HG03378 (cell line): Measurements from ENCODE around the gene CDC42EP3.
A peak's percentile ranks its signal among the peaks of the same experiment; 100 is the strongest.

Experiments
- ATAC-seq: cut with Tn5 transposase; IDR thresholded peaks from one replicate; pipeline ENCODE4 v1.9.1; 2021; ENCODE audit warnings: mild to moderate bottlenecking, moderate library complexity; ENCODE audit not compliant: unreplicated experiment

CDC42EP3 gene

DNA sequence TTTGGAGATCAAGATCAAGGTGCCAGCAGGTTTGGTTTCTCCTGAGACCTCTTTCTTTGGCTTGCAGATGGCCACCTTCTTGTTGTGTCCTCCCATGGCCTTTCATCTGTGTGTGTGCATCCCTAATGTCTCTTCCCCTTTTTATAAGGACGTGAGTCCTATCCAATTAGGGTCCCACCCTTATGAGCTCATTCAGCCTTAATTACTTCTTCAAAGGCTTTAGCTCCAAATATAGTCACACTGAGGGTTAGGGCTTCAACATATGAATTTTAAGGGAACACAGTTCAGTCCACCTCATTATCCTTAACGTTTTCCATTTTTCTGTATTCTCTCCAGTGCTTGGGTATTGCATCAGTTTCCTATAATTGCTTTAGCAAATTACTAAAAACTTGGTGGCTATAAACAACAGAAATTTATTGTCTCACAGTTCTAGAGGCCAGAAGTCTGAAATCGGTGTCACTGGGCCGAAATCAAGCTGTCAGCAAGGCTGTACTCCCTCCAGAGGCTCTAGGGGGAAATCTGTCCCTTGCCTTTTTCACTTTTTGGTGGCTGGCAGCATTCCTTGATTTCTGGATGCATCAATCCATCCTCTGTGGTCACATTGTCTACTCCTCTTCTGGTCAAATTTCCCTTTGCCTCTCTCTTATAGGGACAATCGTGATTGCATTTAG, 34.1 kb downstream of the CDC42EP3 start:
- no peak for ATAC-seq

- no peak for ATAC-seq
Observed at GRCh38 chr2:37636381-37637066, 34.9 kb downstream of the CDC42EP3 start.

GRCh38 chr2:37635504-37636380, 35.7 kb downstream of the CDC42EP3 start:
- ATAC-seq = peak; percentile 84

- no peak for ATAC-seq
Observed at GRCh38 chr2:37634914-37635503, 36.4 kb downstream of the CDC42EP3 start.

GRCh38 chr2:37633845-37634244, 37.6 kb downstream of the CDC42EP3 start:
- ATAC-seq = no peak

- no peak for ATAC-seq
Observed at GRCh38 chr2:37633234-37633633, 38.2 kb downstream of the CDC42EP3 start.

GRCh38 chr2:37632310-37632709, 39.1 kb downstream of the CDC42EP3 start:
- ATAC-seq = no peak

DNA sequence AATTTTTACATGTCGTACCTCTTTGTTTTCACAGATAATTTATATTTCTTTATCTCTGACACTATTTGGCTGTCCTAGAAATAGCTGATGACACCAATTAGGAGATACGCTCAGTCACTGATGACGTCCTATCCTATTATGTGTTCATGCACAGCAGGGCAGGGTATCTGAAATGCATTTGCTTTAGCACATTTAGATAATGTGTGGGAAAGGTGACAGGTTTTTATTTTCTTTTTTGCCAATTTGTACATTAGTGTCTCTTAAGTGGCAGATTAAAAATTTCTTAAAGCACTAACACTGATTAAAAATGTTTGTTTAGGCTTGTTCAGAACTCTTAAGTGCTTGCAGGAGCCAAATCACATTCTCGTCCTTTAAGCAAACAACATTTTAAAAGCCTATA, 39.7 kb downstream of the CDC42EP3 start:
- no peak for ATAC-seq

DNA sequence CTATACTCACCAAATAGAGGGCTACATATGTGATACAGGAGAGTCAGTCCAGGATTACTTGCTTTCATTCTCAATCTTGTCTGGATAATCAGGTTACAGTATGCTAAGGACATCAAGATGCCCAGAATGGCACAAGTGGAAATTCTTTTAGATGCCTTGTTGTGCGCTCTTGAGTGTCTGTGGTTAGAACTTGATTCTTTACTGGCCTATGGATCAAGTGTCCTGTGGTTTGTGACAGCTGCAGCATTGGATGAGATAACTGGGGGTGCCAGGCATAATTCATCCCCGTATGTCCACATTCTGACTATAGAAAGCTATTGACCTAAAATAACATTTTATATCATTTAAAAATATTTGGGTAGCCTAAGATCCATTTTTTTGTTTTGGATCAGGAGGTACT, 40.1 kb downstream of the CDC42EP3 start:
- ATAC-seq = no peak

DNA sequence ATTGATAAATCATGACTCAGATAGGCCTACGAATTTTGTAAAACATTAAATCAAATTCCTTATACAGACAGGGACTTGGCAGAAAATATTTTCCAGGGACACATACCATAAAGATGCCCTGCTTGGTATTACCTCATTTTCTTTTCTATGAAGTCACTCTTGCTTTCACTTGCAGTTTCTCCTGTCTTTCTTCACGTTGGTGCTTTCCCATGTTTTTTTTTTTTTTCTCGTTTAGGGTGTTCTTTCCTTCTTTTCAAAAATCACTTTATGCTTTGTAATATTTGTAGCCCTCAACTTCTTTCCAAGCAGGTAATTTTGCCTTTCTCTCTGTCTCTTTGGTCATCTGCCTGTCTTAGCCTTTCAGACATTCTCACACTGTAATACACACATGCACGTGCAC, 40.7 kb downstream of the CDC42EP3 start:
- no peak for ATAC-seq

- ATAC-seq = no peak
Observed at GRCh38 chr2:37630301-37630700, 41.1 kb downstream of the CDC42EP3 start.

GRCh38 chr2:37629529-37629928, 41.9 kb downstream of the CDC42EP3 start:
- no peak for ATAC-seq

DNA sequence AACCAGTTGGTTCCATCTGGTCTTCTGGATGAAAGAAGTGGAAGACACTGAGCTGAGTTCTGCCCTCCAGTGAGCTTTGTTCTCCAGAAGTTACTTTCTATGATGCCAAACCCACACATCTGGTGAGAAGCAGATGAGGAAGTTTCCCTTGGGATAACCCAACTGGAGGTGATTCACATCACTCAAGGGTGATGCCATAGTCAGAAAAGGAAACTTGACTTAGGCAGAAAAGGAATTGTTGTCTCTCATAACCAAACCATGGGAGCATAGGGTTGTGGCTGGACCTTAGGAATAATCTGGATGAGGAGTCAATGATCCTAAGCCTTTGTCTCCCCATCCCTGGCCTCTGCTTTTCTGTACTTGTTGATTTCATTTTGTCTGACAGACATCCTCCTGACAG, 43.7 kb downstream of the CDC42EP3 start:
- ATAC-seq = no peak

- ATAC-seq = peak; percentile 27
Observed at GRCh38 chr2:37625796-37626571, 45.5 kb downstream of the CDC42EP3 start.

GRCh38 chr2:37625156-37625555, 46.3 kb downstream of the CDC42EP3 start:
- no peak for ATAC-seq

- ATAC-seq = peak; percentile 89
Observed at GRCh38 chr2:37623971-37624900, 47.2 kb downstream of the CDC42EP3 start.

GRCh38 chr2:37623406-37623805, 48.0 kb downstream of the CDC42EP3 start:
- ATAC-seq = peak; percentile 9

DNA sequence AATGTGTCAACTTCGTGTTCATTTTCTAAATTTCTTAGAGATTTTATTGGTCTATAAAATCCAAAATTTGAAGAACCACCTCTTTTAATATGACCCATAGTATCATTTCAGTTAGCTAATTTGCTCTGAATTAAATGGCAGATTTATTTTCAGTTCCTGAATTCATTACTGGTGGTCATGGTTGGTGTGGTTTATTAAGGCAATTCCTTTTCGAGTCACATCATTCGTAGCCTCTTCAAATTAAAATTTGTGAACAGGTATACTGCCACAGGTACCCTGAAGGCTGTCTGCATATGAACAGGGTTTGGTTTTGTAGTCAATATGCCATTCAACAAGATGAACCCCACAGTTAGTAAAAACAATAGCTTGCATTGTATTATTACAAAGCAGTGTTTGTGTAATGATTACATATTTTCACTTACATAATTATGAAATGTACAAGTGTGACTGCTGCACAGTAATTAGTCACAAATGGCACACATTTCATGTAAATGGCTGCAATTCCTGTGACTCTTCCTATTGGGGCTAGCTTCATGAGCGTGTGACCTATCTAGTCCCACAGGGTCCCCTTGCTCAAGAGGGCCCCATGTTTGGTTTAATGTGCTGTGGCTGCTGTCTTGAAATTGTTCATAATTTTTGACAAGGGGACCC, 48.9 kb downstream of the CDC42EP3 start:
- ATAC-seq = no peak

DNA sequence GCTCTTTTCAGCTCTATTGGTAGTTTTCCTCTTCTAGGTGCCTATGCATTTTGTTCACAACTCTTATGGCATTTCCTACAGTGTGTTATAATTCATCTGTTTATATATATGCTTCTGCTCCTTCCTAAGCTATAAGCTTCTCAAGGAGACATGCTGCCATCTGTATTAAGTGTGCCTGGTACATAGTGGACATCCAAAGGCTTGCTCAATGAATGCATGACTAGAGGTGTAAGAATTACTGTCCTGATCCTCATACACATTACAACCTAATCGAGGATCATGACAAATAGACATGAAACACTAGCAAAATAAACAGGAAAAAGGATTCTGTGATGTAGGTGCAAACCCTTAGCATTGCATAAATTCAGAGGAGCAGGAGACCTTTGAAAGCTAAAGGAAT, 50.2 kb downstream of the CDC42EP3 start:
- ATAC-seq = no peak
